Measurements from ENCODE around the gene ARHGAP28.

The ARHGAP28 gene

DNA sequence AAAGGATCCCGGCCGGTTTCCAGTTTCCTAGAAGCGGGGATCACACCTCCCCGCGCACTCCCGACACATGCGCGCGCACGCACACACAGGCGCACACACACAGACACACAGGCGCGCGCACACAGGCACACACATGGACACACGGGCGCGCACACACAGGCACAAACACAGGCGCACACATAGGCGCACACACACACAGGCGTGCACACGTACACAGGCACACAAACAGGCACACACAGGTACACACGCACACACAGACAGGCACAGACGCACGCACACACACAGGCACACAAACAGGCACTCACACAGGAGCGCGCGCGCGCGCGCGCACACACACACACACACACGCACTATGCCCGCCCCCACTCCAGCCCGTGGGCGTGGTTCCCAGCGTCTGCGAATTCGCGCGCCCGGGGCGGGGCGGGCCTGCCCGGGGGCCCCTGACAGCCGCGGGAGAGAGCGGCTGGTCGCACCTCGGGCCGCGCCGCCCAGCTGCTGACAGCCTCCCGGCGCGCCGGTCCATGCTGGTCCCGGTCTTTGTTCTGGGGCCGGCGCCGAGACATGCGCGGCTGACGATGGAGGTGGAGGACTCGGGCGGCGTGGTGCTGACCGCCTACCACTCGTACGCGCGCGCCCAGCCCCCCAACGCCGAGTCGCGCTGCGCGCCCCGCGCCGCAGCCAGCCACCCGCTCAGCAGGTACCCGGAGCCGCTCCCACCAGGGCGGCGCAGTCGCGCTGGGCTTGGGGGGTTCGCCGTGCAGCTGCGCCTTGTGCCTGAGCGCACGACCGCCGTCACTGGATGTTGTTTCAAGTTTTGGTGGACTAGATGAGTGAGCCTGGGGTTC is at the start of gene ARHGAP28:
Gene ARHGAP28 (plus strand): TSS at position 470 of the 845 bp plus-strand sequence. CDS start 106 bp downstream, at position 576.
- H3K27me3 ChIP-seq (ENCODE audit: control insufficient read depth, insufficient read depth, low read length): no peaks in the 10 kb centered on the region
- peaks cover 47% of the 10 kb centered on the region for H3K4me1 ChIP-seq (ENCODE audit: control insufficient read depth, insufficient read depth, low read length)
- H3K9ac ChIP-seq (ENCODE audit: low read depth, low read length): peak within 1 kb of the TSS; percentile 84
- H3K4me3 ChIP-seq (ENCODE audit: low read depth, low read length): peak within 1 kb of the TSS; percentile 86
- H3K36me3 ChIP-seq (ENCODE audit: control insufficient read depth, insufficient read depth, low read length): no peaks in the 10 kb centered on the region
- peak within 1 kb of the TSS; percentile 97 for H3K27ac ChIP-seq (ENCODE audit: low read depth, low read length)
- no peaks in the 10 kb centered on the region for H3K9me3 ChIP-seq (ENCODE audit: control insufficient read depth, insufficient read depth, low read length)

DNA sequence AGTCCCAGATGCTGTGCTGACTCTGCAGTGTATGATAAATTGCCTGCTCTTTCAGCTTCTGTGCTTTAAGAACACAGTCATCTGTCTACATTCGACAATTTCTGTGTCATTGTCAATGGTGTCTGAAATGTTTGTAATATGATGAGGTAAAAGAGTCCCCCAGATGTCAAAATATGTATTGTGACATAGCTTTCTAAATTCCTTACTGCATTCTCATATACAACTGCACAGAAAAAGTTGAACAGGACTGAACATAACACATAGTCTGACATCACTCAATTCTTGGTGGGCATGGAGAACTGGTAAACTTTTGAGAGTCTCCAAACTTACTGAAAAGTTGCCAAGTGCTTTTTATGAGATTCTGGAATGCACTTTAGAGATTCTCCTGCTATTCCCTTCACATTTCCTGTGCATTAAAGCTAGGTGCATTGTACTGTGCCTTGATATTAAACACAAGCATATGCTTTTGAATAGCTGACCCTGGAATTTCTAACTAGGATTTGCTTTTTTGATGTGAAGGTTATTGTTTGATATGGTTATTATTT is 48.1 kb upstream of the ARHGAP28 start:
- Histone ChIP-seq H3K4me1 (ENCODE audit: control insufficient read depth, insufficient read depth, low read length) (peaks cover 16% of the 10 kb centered on the region), H3K9me3 (ENCODE audit: control insufficient read depth, insufficient read depth, low read length) (no peaks in the 10 kb centered on the region), H3K27ac (ENCODE audit: low read depth, low read length) (no peak overlapping the region), H3K36me3 (ENCODE audit: control insufficient read depth, insufficient read depth, low read length) (no peaks in the 10 kb centered on the region), H3K9ac (ENCODE audit: low read depth, low read length) (no peak overlapping the region), H3K4me3 (ENCODE audit: low read depth, low read length) (no peak overlapping the region), H3K27me3 (ENCODE audit: control insufficient read depth, insufficient read depth, low read length) (no peaks in the 10 kb centered on the region)

DNA sequence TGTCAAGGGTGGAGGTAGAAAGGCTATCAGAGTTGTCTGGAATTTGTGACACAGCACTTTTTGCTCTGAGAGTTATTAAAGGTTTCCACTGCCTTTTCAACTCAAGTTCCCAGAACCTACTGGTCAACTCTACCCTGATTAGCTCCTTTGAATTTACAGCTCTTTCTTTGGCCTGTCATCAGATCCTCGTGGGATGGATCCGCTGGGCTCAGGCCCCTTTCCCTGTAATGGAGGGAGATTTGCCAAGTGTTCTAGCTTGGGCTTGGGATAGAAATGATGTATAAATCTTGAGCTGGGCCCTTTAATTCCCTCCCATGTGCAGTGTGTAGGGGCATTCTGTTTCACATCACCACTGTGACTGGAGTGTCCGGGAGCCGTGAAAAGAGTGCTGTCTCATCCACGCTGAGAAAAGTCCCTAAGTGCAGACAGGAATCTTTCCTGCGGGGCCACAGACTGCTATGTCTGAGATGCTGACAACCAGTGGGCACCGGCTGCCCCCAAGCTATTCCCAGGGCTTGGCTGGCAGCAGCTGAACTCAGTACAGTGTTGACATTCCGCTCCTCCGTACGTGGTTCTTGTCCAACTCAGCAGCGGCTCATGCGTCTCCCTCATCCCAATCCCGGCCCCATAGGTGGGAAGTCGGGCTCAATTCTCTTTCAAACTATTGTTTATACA is 46.9 kb upstream of the ARHGAP28 start:
- no peaks in the 10 kb centered on the region for H3K36me3 ChIP-seq (ENCODE audit: control insufficient read depth, insufficient read depth, low read length)
- no peak overlapping the region for H3K9ac ChIP-seq (ENCODE audit: low read depth, low read length)
- H3K4me1 ChIP-seq (ENCODE audit: control insufficient read depth, insufficient read depth, low read length): peaks cover 16% of the 10 kb centered on the region
- no peaks in the 10 kb centered on the region for H3K27me3 ChIP-seq (ENCODE audit: control insufficient read depth, insufficient read depth, low read length)
- H3K4me3 ChIP-seq (ENCODE audit: low read depth, low read length): no peak overlapping the region
- no peak overlapping the region for H3K27ac ChIP-seq (ENCODE audit: low read depth, low read length)
- H3K9me3 ChIP-seq (ENCODE audit: control insufficient read depth, insufficient read depth, low read length): no peaks in the 10 kb centered on the region

DNA sequence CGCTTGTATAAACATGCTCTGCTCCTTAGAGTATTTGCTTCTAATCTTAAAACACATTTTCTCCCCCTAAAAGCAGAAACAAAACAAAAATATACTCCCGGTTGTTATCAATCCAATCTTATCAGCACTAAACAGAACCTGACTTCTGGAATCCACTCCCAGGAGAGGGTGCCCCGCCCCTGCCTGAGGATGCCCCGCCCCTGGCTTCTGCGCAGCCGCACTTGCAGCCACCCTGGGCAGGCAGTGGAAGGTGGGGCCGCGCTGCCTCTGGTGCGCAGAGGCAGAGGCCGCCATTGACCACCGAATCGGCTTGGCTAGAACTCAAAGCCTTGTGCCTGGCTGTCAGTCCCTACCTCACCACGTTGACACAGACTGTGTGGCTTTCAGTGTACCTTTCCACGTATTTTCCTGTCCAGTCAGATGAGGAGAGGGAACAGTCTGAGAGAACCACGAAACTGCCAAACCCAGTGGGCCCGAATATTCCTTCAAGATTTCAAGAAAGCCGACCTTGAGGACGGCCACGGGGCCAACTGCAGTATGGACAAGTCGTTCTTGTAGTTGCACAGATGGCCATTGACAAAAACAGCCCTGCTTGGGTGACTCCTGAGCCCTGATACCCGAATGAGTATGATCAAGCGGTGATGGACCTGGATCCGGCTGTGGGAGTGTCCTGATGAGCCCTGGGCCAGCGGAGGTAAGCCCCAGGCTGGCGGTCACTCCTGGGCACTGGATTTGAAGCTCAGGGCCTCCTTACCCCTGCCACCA is 46.2 kb upstream of the ARHGAP28 start:
- no peaks in the 10 kb centered on the region for H3K9me3 ChIP-seq (ENCODE audit: control insufficient read depth, insufficient read depth, low read length)
- H3K36me3 ChIP-seq (ENCODE audit: control insufficient read depth, insufficient read depth, low read length): no peaks in the 10 kb centered on the region
- no peaks in the 10 kb centered on the region for H3K27me3 ChIP-seq (ENCODE audit: control insufficient read depth, insufficient read depth, low read length)
- no peak overlapping the region for H3K27ac ChIP-seq (ENCODE audit: low read depth, low read length)
- no peak overlapping the region for H3K4me3 ChIP-seq (ENCODE audit: low read depth, low read length)
- H3K9ac ChIP-seq (ENCODE audit: low read depth, low read length): no peak overlapping the region
- H3K4me1 ChIP-seq (ENCODE audit: control insufficient read depth, insufficient read depth, low read length): peaks cover 16% of the 10 kb centered on the region

DNA sequence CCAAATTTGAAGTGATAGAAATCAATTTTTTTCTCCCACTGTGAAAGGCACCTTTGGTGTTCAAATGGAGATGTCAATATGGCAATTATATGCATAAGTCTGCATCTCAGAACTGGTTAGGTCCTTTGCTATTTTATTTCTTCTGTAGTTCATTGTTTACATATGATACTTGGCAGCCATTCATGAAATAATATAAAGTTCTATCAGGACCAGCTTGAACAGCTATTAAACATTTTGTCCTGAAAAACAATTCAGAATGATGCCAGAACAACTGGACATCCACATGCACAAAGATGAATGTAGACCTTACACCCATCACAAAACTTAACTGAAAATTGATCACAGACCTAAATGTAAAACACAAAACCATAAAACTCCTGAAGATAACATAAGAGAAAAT is 41.8 kb upstream of the ARHGAP28 start:
- Histone ChIP-seq H3K36me3 (ENCODE audit: control insufficient read depth, insufficient read depth, low read length) (no peaks in the 10 kb centered on the region), H3K9me3 (ENCODE audit: control insufficient read depth, insufficient read depth, low read length) (no peaks in the 10 kb centered on the region), H3K4me1 (ENCODE audit: control insufficient read depth, insufficient read depth, low read length) (peaks cover 11% of the 10 kb centered on the region), H3K4me3 (ENCODE audit: low read depth, low read length) (no peak overlapping the region), H3K27me3 (ENCODE audit: control insufficient read depth, insufficient read depth, low read length) (no peaks in the 10 kb centered on the region), H3K27ac (ENCODE audit: low read depth, low read length) (no peak overlapping the region), H3K9ac (ENCODE audit: low read depth, low read length) (no peak overlapping the region)

DNA sequence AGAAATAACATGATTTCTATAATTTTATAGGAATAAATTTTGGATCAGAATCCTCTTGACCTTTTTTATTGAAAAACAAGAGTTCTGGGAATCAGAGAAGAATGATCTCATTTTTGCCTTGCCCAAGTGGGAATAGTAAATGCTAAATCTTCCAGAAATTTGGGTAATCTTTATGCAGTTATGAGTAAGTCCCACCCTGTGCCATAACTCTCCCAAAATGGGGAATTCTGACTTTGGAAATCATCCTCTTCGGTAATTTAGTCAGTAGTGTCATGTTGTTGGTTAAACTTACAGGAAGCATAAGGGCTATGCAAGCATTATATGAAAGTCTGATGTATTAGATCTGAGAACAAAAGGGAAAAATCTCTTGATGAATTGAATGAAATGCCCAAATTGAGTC is 20.6 kb upstream of the ARHGAP28 start:
- no peaks in the 10 kb centered on the region for H3K27me3 ChIP-seq (ENCODE audit: control insufficient read depth, insufficient read depth, low read length)
- no peak overlapping the region for H3K4me3 ChIP-seq (ENCODE audit: low read depth, low read length)
- H3K36me3 ChIP-seq (ENCODE audit: control insufficient read depth, insufficient read depth, low read length): no peaks in the 10 kb centered on the region
- H3K27ac ChIP-seq (ENCODE audit: low read depth, low read length): no peak overlapping the region
- H3K9ac ChIP-seq (ENCODE audit: low read depth, low read length): no peak overlapping the region
- H3K4me1 ChIP-seq (ENCODE audit: control insufficient read depth, insufficient read depth, low read length): peaks cover 11% of the 10 kb centered on the region
- H3K9me3 ChIP-seq (ENCODE audit: control insufficient read depth, insufficient read depth, low read length): no peaks in the 10 kb centered on the region

GRCh38 chr18:6711467-6711866 is 18.0 kb upstream of the ARHGAP28 start:
- H3K4me1 ChIP-seq (ENCODE audit: control insufficient read depth, insufficient read depth, low read length): peaks cover 15% of the 10 kb centered on the region
- no peak overlapping the region for H3K4me3 ChIP-seq (ENCODE audit: low read depth, low read length)
- H3K27me3 ChIP-seq (ENCODE audit: control insufficient read depth, insufficient read depth, low read length): no peaks in the 10 kb centered on the region
- no peak overlapping the region for H3K27ac ChIP-seq (ENCODE audit: low read depth, low read length)
- H3K9ac ChIP-seq (ENCODE audit: low read depth, low read length): no peak overlapping the region
- no peaks in the 10 kb centered on the region for H3K9me3 ChIP-seq (ENCODE audit: control insufficient read depth, insufficient read depth, low read length)
- H3K36me3 ChIP-seq (ENCODE audit: control insufficient read depth, insufficient read depth, low read length): no peaks in the 10 kb centered on the region

DNA sequence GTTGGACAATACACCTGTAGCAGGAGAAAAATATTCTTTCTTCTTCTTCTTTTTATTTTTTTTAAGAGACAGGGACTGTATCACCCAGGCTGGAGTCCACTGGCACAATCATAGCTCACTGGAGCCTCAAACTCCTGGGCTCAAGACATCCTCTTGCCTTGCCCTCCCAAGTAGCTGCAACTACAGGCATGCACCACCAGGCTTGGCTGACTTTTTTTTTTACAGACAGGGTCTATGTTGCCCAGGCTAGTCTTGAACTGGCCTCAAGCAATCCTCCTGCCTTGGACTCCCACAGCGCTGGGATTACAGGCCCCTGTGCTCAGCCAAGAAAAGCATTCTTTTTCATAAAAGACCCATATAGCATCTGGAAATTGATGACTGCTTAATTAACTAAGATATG is 17.1 kb upstream of the ARHGAP28 start:
- H3K4me1 ChIP-seq (ENCODE audit: control insufficient read depth, insufficient read depth, low read length): peaks cover 15% of the 10 kb centered on the region
- no peaks in the 10 kb centered on the region for H3K9me3 ChIP-seq (ENCODE audit: control insufficient read depth, insufficient read depth, low read length)
- H3K27ac ChIP-seq (ENCODE audit: low read depth, low read length): no peak overlapping the region
- no peaks in the 10 kb centered on the region for H3K27me3 ChIP-seq (ENCODE audit: control insufficient read depth, insufficient read depth, low read length)
- no peak overlapping the region for H3K9ac ChIP-seq (ENCODE audit: low read depth, low read length)
- H3K4me3 ChIP-seq (ENCODE audit: low read depth, low read length): no peak overlapping the region
- H3K36me3 ChIP-seq (ENCODE audit: control insufficient read depth, insufficient read depth, low read length): no peaks in the 10 kb centered on the region

DNA sequence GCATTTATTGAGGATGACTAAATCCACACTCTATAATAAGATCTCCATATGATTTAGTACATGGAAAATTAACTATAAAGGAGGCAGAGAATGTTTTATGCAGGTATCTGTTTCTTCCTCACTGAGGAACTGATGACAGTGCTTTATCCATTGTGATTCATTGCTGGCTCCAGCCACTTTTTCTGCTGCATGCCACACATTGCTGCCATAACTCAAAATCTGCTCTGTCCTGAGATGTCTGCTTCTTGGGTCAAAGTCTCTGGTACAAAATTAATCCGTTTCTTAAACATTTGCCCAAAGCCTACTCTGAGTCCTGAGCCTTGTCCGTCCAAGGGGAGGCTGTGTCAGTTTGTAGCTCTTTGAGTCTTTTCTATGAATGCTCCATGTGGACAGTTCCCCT is 15.5 kb upstream of the ARHGAP28 start:
- Histone ChIP-seq H3K36me3 (ENCODE audit: control insufficient read depth, insufficient read depth, low read length) (no peaks in the 10 kb centered on the region), H3K4me3 (ENCODE audit: low read depth, low read length) (no peak overlapping the region), H3K9ac (ENCODE audit: low read depth, low read length) (no peak overlapping the region), H3K4me1 (ENCODE audit: control insufficient read depth, insufficient read depth, low read length) (peaks cover 15% of the 10 kb centered on the region), H3K27me3 (ENCODE audit: control insufficient read depth, insufficient read depth, low read length) (no peaks in the 10 kb centered on the region), H3K27ac (ENCODE audit: low read depth, low read length) (no peak overlapping the region), H3K9me3 (ENCODE audit: control insufficient read depth, insufficient read depth, low read length) (no peaks in the 10 kb centered on the region)

- H3K27me3 ChIP-seq (ENCODE audit: control insufficient read depth, insufficient read depth, low read length): no peaks in the 10 kb centered on the region
- no peak overlapping the region for H3K27ac ChIP-seq (ENCODE audit: low read depth, low read length)
- no peaks in the 10 kb centered on the region for H3K9me3 ChIP-seq (ENCODE audit: control insufficient read depth, insufficient read depth, low read length)
- no peak overlapping the region for H3K4me3 ChIP-seq (ENCODE audit: low read depth, low read length)
- H3K4me1 ChIP-seq (ENCODE audit: control insufficient read depth, insufficient read depth, low read length): peaks cover 10% of the 10 kb centered on the region
- H3K9ac ChIP-seq (ENCODE audit: low read depth, low read length): no peak overlapping the region
- no peaks in the 10 kb centered on the region for H3K36me3 ChIP-seq (ENCODE audit: control insufficient read depth, insufficient read depth, low read length)
Measured at GRCh38 chr18:6718267-6718666, 11.2 kb upstream of the ARHGAP28 start.

Data from HUES48 (cell line).